Ishikawa (cell line): ENCODE results near the gene ODAD3.

ENCODE experiments used
- CEBPB ChIP-seq: IDR thresholded peaks from 2 replicates; pipeline ENCODE4 v1.6.1; 2012
- CREB1 ChIP-seq: IDR thresholded peaks from 2 replicates; pipeline ENCODE4 v1.6.1; 2012; ENCODE audit warnings: low read depth
- EGR1 ChIP-seq: IDR thresholded peaks from 2 replicates; pipeline ENCODE4 v1.6.1; 2012
- EP300 ChIP-seq: IDR thresholded peaks from 2 replicates; pipeline ENCODE4 v1.6.1; 2012; ENCODE audit warnings: borderline replicate concordance
- FOXM1 ChIP-seq: IDR thresholded peaks from 2 replicates; pipeline ENCODE4 v1.6.1; 2012; ENCODE audit warnings: low read depth, borderline replicate concordance
- NFIC ChIP-seq: IDR thresholded peaks from 2 replicates; pipeline ENCODE4 v1.6.1; 2012
- RAD21 ChIP-seq: IDR thresholded peaks from 2 replicates; pipeline ENCODE4 v1.6.1; 2012; ENCODE audit warnings: low read depth
- TAF1 ChIP-seq: IDR thresholded peaks from 2 replicates; pipeline ENCODE4 v1.6.1; 2012; ENCODE audit warnings: low read depth, mild to moderate bottlenecking
- TCF12 ChIP-seq: IDR thresholded peaks from 2 replicates; pipeline ENCODE4 v1.6.1; 2012; ENCODE audit warnings: low read depth
- TEAD4 ChIP-seq: IDR thresholded peaks from 2 replicates; pipeline ENCODE4 v1.6.1; 2012
- YY1 ChIP-seq: IDR thresholded peaks from 2 replicates; pipeline ENCODE4 v1.6.1; 2012; ENCODE audit warnings: low read depth
- ZBTB7A ChIP-seq: IDR thresholded peaks from 2 replicates; pipeline ENCODE4 v1.6.1; 2012; ENCODE audit warnings: low read depth
- TF ChIP-seq, protein P1 (sequence below): IDR thresholded peaks from 2 replicates; pipeline ENCODE4 v1.6.1; 2012
- TF ChIP-seq, protein P2 (sequence below): IDR thresholded peaks from 2 replicates; pipeline ENCODE4 v1.6.1; 2012; ENCODE audit warnings: low read depth, mild to moderate bottlenecking
- TF ChIP-seq, protein P3 (sequence below): IDR thresholded peaks from 2 replicates; pipeline ENCODE4 v1.6.1; 2012

ODAD3 gene

DNA sequence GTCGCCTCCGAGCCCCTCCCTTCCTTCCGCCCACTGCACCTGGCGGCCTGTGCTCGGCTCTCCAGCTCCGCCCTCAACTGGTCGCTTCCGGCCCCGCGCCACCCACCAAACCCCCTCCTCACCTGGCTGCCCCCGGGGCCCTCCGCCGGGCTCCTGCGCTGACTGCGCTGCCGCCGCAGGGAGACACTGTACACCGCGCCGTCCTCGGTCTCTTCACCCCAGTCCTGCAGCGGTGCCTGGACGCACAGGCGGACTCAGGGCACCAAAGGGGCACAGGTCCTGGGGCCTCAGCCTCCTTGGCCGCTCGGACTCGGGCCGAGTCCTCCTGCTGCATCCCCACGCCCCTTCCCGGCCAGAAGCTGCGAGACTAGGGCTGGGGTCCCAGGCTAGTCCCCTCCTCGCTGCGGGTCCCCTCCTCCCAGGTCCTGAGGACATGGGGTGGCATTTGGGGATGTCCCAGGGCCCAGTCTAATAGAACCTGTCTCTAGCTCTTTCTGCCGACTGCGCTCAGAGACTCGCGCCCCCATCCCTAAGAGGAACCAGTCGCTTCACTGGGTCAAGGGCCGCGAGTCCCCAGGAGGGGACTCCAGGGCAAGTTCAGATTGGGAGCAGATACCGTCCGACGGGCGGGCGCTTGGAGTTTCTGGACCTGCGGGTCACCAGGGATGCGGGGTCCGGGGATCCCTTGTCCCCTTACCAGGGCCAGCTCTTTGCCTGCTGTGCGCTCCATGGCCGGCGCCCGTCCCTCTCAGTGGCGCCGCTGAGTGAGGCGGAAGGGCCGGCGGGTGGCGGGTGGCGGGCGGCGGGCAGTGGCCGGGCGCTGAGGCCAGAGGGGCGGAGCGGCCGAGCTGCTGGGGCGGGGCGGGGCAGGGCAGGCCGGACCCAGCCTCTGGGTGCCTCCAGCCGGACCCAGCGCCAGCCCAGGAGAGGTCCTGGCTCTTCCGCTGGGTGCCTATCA lies 16.1 kb downstream of the ODAD3 start, which contains the start of gene RGL3:
Gene RGL3, minus strand, starts transcription at position 766 of the 958 bp plus-strand sequence. Its CDS starts 36 bp downstream, at position 730.
- no peak for TF ChIP-seq RAD21
- TF ChIP-seq TEAD4 = no peak
- TF ChIP-seq, protein P1, sequence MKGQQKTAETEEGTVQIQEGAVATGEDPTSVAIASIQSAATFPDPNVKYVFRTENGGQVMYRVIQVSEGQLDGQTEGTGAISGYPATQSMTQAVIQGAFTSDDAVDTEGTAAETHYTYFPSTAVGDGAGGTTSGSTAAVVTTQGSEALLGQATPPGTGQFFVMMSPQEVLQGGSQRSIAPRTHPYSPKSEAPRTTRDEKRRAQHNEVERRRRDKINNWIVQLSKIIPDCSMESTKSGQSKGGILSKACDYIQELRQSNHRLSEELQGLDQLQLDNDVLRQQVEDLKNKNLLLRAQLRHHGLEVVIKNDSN = no peak
- no peak for TF ChIP-seq EP300
- no peak for TF ChIP-seq CREB1
- TF ChIP-seq, protein P2, sequence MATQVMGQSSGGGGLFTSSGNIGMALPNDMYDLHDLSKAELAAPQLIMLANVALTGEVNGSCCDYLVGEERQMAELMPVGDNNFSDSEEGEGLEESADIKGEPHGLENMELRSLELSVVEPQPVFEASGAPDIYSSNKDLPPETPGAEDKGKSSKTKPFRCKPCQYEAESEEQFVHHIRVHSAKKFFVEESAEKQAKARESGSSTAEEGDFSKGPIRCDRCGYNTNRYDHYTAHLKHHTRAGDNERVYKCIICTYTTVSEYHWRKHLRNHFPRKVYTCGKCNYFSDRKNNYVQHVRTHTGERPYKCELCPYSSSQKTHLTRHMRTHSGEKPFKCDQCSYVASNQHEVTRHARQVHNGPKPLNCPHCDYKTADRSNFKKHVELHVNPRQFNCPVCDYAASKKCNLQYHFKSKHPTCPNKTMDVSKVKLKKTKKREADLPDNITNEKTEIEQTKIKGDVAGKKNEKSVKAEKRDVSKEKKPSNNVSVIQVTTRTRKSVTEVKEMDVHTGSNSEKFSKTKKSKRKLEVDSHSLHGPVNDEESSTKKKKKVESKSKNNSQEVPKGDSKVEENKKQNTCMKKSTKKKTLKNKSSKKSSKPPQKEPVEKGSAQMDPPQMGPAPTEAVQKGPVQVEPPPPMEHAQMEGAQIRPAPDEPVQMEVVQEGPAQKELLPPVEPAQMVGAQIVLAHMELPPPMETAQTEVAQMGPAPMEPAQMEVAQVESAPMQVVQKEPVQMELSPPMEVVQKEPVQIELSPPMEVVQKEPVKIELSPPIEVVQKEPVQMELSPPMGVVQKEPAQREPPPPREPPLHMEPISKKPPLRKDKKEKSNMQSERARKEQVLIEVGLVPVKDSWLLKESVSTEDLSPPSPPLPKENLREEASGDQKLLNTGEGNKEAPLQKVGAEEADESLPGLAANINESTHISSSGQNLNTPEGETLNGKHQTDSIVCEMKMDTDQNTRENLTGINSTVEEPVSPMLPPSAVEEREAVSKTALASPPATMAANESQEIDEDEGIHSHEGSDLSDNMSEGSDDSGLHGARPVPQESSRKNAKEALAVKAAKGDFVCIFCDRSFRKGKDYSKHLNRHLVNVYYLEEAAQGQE = no peak
- TF ChIP-seq, protein P3, sequence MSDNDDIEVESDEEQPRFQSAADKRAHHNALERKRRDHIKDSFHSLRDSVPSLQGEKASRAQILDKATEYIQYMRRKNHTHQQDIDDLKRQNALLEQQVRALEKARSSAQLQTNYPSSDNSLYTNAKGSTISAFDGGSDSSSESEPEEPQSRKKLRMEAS = peak; percentile 32; the same call in 1 of the 2 replicates
- peak; percentile 99 for TF ChIP-seq ZBTB7A
- TF ChIP-seq TAF1 = 0 out of 2 replicates have a peak, but pooled peaks have one; percentile 2
- no peak for TF ChIP-seq EGR1
- TF ChIP-seq FOXM1 = no peak
- TF ChIP-seq CEBPB = no peak
- peak; percentile 24; the same call in 1 of the 2 replicates for TF ChIP-seq TCF12
- TF ChIP-seq YY1 = 0 out of 2 replicates have a peak, but pooled peaks have one; percentile 29

DNA sequence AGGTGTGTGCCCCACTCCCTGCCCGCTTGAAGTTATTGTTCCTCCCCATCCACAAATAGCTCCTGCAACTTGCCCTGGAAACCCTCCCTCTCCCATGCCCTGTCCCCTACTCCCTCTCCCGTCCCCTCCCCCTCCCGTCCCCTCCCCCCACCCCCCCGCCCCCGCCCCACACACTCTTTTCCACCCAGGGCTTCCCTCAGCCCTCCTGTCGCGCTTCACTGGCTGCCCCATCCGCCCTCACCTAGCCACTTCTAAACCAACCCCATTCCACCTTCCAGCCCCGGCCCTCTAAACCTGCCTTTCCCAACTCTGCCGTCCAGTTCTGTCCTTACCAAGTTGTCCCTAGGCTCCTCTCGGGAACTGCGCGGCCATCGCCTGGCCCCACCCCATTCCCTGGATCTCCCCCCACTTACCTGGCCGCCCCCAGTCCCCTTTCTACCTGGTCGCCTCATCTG lies 16.8 kb downstream of the ODAD3 start:
- TF ChIP-seq TEAD4 (no peak), TAF1 (peak; percentile 20; the same call in 1 of the 2 replicates), EGR1 (0 out of 2 replicates have a peak, but pooled peaks have one; percentile 39)

DNA sequence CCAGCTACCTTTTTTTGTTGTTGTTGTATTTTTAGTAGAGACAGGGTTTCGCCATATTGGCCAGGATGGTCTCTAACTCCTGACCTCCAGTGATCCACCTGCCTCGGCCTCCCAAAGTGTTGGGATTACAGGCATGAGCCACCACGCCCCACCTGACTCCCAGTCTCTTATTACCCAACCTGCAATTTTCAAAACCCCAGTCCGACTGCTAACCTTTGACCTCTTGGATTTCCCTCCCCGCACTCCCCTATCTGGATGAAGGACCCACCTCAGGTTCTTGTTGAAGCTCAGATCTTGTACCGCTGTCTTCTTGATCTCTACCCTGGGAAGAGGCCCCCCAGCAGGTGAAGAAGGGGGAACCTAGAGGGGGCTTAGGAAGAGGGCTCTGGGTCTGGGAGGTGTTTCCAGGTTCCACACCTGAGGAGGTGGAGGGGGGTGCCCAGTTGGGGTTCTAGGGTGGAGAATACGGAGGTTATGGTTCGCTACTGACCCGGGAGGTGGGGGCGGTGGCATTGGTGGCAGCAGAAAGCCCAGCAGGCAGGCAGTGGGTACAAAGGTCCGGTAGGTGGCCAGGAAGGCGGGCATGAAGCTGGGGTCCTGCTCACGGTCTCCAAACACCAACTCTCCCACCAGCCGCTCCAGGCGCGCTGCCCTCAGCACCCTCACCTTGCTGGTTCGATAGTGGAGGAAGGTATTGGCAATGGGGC lies 18.4 kb downstream of the ODAD3 start:
- no peak for TF ChIP-seq TAF1
- no peak for TF ChIP-seq ZBTB7A
- no peak for TF ChIP-seq TCF12
- TF ChIP-seq, protein P3 = no peak
- no peak for TF ChIP-seq NFIC
- no peak for TF ChIP-seq EGR1
- TF ChIP-seq EP300 = no peak
- no peak for TF ChIP-seq TEAD4
- TF ChIP-seq, protein P2 = no peak
- no peak for TF ChIP-seq CREB1

DNA sequence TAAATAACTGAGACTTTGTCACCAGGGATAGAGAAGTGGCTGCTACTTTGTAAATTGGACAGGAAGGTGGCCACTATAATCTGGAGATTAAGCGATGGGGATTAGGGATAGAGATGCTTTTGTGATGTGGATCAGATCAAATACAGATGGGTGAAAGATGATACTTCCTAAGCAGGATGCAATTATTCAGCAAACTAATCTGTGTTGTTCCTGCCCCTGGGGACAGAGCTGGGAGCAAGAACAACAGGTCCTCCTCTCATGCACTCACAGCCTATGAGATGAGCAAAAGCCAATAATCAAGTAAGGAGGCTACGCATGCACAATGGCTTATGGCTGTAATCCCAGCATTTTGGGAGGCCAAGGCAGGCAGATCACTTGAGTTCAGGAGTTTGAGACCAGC lies 20.4 kb downstream of the ODAD3 start:
- TF ChIP-seq CEBPB = no peak
- no peak for TF ChIP-seq TCF12
- TF ChIP-seq ZBTB7A = no peak
- TF ChIP-seq RAD21 = no peak
- TF ChIP-seq TAF1 = no peak
- TF ChIP-seq EGR1 = no peak
- TF ChIP-seq EP300 = no peak
- no peak for TF ChIP-seq CREB1
- TF ChIP-seq, protein P2 = no peak
- TF ChIP-seq YY1 = no peak
- TF ChIP-seq, protein P3 = no peak
- TF ChIP-seq, protein P1 = no peak
- no peak for TF ChIP-seq NFIC
- TF ChIP-seq TEAD4 = no peak
- no peak for TF ChIP-seq FOXM1
